Astrocyte of the hippocampus (primary cell): ENCODE data around the gene AFG1L.

Experiments
- DNase-seq: peaks from one replicate; pipeline ENCODE4 v3.0.0; 2011; ENCODE audit warnings: low read depth, low spot score

AFG1L gene

DNA sequence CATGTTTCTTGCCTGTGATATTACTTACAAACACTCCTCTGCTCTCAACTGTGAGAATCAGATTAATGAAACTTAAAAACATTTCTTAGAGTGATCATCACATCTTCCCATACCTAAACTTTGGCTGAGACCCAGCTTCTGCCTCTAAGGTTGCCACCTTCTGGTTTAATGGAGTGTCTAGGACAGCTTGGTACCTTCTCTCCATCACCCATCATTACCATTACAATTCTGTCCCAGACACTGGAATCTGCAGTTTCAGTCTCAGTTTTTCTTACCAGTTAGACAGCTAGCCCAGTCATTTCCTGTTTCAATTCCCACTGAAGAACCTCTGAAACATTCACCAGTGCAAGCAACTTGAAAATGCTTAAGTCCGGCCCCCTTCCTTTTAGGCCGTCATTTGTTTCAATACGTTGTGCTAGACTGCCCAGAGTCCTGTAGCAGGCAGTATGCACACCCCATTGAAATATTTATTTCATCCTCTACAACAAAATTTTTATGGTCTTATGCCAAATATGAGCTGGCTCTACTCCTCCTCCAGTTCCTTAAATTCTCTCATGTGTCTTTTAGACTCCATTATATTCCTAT lies 158.8 kb downstream of the AFG1L start:
- peak; percentile 57 for DNase-seq

- DNase-seq, result no peak
Measured at GRCh38 chr6:108454356-108454755, 159.5 kb downstream of the AFG1L start.

- DNase-seq, result no peak
Measured at GRCh38 chr6:108455688-108456087, 160.8 kb downstream of the AFG1L start.

- DNase-seq, result peak; percentile 77
Measured at GRCh38 chr6:108463784-108464183, 168.9 kb downstream of the AFG1L start.

DNA sequence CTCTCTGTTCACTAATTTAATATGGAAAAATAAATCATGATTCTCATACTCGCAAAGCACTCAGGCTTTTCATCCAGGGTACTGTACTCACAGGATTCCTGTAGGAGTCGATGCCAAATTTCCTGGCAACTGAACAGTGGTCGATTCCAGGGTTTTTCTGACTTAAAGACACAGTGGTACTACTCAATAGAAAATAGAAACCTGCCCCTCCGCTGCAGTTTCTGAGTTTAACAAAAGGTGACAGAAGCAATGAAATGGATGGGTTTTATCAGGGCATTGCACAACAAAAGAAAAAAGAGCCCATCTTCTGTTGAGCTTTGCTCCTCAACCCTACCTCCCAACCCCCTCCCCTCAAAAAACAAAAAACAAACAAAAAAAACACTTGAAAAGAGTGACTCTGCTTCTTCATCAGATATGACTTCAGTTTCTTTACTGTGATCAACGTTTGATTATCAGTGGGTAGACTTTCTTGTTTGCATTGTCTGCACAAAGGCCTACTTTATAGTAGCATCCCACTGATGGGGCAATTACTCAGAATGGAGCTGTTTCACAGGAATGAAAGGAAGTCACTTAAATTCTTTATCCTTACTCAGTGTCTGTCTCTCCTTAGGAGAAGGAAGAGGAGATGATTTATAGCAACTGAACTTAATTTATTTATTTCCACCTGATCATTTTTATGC lies 169.7 kb downstream of the AFG1L start:
- peak; percentile 61 for DNase-seq

- no peak for DNase-seq
Measured at GRCh38 chr6:108465098-108465495, 170.2 kb downstream of the AFG1L start.

DNA sequence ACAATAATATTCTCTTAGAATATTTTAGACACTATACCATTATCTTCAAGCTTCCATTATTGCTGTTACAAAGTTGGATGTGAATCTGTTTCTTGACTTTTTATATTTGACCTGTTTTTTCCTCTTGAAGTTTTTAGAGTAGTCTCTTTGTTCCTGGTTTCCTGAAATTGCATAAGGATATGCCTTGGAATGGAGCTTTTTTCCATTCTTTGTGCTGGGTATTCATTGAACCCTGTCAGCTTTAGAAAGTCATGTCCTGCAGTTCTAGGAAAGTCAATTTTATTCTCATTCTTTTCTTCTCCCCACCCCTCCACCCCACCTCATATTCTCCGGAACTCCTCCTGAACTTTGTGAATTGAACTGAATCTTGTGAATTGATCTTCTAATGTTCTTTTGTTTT lies 173.5 kb downstream of the AFG1L start:
- no peak for DNase-seq

DNA sequence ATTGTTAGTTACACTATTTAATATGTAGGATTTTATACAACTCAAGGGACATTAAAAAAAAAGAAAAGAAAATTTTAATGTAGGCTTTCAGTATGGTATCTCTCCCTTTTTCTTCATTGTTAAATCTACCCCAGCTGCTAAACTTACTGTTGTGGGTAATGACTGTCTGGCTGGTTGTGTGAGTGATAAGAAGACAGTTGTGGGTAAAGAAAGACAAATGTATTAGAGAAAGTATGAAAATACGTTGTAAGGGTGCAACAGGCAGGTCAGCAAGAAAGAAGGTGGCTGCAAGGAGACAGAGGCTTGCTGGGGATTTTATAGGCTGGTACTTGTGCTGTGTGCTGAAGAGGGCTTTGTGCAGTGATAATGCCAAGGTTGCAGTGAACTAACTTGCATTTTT lies 174.5 kb downstream of the AFG1L start:
- DNase-seq, result no peak

GRCh38 chr6:108473197-108473596 lies 178.3 kb downstream of the AFG1L start:
- DNase-seq, result no peak

DNA sequence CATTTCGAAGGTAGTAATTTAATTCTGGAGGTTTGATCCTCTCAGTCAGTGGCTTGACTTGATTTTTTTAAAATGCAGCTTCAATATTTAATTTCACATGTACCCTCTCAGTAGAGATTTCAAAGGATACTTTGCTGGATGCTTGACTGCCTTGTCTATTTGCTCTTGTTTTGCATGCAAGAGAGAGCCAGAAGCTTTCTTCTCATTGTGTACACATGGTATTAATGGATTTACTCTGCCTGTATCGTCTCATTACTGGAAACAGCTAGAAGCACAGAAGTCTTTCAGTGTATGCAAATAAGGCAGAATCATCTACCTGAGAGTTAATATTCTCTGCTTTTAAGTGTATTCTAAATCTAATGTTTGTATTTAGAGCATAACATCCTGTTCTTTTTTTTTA lies 181.5 kb downstream of the AFG1L start:
- no peak for DNase-seq

DNA sequence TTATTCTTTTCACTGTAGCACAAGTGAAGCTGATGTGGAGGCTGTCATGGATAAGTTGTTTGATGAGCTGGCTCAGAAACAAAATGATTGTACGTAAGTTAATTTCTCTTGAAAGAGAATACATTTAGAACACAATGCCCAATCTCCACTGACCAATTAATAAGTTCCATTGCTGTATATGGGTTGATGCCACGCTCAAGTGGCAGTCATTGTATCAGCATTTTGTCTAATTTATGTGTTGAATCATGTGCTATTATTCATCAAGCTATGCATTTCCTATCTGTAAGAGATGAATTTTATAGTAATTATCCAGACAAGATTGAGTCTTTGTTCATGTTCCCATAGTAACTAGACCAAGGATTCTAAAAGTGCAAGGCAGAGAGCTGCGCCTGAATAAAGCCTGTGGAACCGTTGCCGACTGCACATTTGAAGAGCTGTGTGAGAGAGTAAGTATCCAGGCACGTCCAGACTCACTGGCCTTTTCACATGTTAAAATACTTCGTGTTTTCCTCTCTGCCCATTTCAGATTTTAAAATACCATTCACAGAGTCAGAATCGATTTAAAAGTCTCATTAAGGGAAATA lies 182.1 kb downstream of the AFG1L start:
- no peak for DNase-seq

- DNase-seq, result no peak
Measured at GRCh38 chr6:108482559-108482958, 187.7 kb downstream of the AFG1L start.

GRCh38 chr6:108484016-108484415 lies 189.2 kb downstream of the AFG1L start:
- peak; percentile 41 for DNase-seq

- no peak for DNase-seq
Measured at GRCh38 chr6:108489699-108490098, 194.8 kb downstream of the AFG1L start.

GRCh38 chr6:108492131-108492766 lies 197.4 kb downstream of the AFG1L start:
- DNase-seq, result peak; percentile 67

DNA sequence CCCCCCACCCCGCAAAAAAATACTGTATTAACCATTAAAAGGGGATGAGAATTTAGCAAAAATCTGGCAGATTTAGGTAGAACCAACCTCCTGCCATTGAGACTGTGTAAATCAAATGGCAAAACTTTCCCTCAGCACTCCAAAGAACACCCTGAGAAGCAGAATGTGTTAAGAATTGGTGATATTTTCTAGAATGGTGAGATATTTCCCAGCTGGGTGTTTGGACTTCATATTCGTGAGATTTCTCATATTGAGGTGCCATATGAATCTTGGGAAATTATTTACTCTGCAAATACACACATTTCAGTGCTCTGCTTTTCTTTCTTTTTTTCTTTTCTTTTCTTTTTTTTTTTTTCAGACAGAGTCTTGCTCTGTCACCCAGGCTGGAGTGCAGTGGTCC lies 199.6 kb downstream of the AFG1L start:
- no peak for DNase-seq

DNA sequence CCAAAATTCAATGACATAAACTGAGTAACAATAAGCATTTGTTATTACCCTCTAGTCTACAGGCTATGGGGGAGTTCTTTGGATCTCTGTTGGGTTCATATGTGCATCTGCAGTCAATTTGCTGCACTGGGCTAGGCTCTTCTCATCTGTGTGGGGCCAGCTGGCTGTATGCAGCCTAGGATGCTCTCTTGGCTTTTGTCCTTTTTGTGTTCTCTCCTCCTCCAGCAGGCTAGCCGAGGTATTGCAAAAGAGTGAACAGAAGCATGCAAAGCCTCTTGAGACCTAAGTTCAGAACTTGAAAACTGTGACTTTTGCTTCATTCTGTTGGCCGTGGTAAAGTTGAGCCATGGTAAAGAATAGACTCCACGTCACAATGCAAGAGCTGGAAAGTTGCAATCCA lies 203.0 kb downstream of the AFG1L start:
- peak; percentile 36 for DNase-seq

- peak; percentile 49 for DNase-seq
Measured at GRCh38 chr6:108501559-108501958, 206.7 kb downstream of the AFG1L start.

- no peak for DNase-seq
Measured at GRCh38 chr6:108502832-108503231, 208.0 kb downstream of the AFG1L start.

DNA sequence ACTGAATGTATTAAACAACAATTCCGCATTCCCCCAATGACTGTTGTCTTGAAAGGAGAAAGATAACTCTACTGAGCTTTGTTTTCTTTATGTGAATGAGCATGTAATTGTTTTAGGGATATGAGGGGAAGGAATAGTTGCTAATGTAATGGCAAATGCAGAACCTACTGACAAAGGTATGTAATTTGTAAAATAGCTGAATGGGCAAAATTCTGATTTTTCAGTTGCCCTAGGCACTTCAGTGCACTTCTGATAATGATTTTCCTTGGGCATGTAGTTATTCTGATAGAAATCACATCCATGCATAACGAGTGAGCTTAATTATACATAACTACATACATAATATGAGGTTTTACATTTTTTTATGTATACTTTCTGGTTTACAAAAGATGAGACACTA lies 212.5 kb downstream of the AFG1L start:
- DNase-seq, result no peak

- no peak for DNase-seq
Measured at GRCh38 chr6:108510461-108511319, 215.8 kb downstream of the AFG1L start.
